Hematopoietic multipotent progenitor cell treated with erythropoietin and hydrocortisone succinate and interleukin-3 and kit ligand, for 8 days (in vitro differentiated cells): Measurements from ENCODE around the gene MPPED1.

Experiments
- DNase-seq: peaks from one replicate; pipeline ENCODE4 v3.0.0-alpha.2; 2015

The MPPED1 gene

DNA sequence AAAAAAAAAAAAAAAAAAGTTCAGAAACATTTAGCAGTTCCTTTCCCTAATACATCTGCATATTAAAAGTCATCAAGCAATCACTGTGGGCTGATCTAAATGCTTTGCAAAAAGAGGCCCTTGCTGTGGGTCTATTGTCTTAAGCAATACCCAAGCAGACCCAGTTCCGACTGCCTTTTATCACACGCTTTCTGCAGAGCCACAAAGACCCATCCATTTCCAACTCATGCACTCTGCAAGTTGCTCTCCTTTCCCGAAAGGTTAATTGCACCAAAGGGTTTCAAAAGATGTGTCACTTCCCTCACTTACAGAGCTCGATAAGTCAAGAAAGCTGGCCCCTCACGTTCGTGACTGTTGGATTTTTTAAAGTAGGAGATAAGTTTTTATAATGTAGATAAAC lies 138.9 kb downstream of the MPPED1 start:
- DNase-seq: no peak

DNA sequence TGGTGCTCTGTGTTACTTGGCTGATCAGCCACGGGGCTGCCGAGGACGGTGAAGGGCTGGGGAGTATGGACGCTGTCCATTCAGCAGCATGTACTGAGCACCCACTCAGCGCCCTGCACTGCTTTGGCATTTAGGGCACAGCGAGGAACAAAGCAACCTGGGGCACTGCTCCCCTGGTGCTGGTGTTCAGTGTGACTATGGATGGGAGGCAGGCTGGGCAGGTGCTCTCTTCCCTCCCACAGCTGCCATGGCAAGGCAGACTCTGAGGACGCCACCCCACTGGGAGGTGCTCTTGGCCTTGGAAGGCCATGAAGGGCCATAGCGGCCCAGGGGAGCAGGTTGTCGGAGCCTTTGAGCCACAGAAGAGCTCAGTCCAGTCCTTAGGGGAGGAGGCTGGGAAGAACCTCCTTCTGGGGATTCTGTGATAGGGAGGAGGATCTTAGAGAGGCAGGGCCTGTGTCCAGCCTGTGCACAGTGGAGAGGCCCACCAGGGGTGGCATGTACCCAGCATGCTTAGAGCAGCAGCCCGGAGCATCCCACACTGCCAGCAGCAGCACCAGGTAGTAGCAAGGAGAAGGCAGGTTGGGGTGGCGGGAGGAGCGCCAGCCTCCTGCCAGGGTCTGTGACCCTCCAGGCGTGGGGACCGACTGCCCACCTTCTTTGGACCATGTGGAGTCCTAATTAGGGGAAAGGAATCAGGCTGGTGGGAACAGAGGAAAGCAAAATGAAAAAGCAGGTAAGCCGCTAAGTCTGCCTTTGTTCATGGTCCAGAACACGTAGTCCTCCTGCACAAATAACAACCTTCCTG lies 141.8 kb downstream of the MPPED1 start:
- DNase-seq: no peak

GRCh38 chr22:43554259-43554636 lies 142.4 kb downstream of the MPPED1 start:
- DNase-seq: no peak

DNA sequence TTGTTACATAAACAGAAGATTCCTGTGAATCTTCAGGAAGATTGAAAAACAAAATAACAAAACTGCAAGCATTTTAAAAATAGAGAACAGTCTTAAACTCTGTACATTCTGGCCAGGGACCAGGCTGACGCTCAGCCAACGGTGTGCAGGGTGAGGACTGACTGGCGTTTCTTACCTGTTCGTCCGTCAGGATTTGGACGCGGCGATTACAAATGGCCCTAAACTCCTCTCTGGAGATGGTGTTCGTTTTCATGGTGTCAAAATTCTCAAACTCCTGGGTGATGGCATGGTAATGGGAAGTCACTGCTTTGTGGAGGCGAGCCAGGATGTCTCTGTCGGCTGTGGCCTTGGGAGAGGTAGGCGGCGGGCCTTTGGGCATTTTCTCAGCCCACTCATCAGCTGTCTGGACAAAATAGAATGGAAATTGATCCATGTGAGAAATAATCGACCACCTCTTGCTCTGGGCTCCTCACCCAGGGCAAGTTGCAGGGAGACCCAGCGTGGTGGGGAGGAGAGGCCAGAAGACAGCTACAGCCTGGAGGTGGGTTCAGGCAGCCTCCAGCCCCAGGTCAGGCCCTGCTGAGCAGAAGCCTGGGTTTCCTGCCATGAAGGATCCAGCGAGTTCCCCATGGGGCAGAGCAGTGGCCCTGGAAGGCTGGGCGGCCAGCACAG lies 143.0 kb downstream of the MPPED1 start:
- DNase-seq: no peak

GRCh38 chr22:43555561-43556515 lies 144.0 kb downstream of the MPPED1 start:
- DNase-seq: no peak
